ENCODE measurements around the gene ENOSF1.

ENOSF1 gene

GRCh38 chr18:644395-645004 is 67.9 kb downstream of the ENOSF1 start:
- Histone ChIP-seq H3K27ac (no peak overlapping the region), H3K4me3 (no peak overlapping the region)
- no peak for DNase-seq (ENCODE audit: low spot score)
- TF ChIP-seq CTCF (IDR thresholded peaks at IDR 0.05), result no peak

GRCh38 chr18:641224-641623 is 71.2 kb downstream of the ENOSF1 start:
- TF ChIP-seq CTCF (IDR thresholded peaks at IDR 0.05), result no peak
- H3K4me3 ChIP-seq, result no peak overlapping the region
- no peak overlapping the region for H3K27ac ChIP-seq

GRCh38 chr18:635171-635570 is 77.3 kb downstream of the ENOSF1 start:
- H3K27ac ChIP-seq, result no peak overlapping the region
- H3K4me3 ChIP-seq, result no peak overlapping the region
- no peak for DNase-seq (ENCODE audit: low spot score)
- TF ChIP-seq CTCF (IDR thresholded peaks at IDR 0.05), result no peak

More at GRCh38 chr18:641224-641623, 71.2 kb downstream of the ENOSF1 start:
- DNase-seq (ENCODE audit: low spot score), result no peak

DNA sequence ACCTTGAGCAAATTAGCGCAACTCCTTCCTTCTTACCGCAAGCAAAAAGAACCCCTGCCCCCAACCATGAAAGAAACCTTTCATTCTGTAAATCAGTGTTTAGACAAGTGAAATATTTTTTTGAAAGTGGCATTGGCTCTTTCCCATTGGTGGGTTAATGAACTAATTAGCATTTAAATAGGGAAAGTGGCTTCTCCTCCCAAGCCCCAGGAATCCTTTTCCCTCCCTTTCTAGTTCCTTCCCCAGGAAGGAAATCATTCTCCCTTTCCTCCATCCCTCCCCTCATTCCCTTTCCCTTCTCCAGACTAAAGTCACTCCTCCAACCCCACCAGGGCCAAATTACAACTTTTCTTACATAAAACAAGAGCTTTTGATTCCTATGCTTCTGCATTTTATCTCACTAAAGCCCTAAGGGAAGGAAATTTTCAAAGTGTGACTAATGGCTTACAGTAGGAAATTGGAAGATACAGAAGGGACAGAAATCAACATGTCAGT is 77.8 kb downstream of the ENOSF1 start:
- Histone ChIP-seq H3K27ac (no peak overlapping the region), H3K4me3 (no peak overlapping the region)
- no peak for DNase-seq (ENCODE audit: low spot score)
- no peak for TF ChIP-seq CTCF (IDR thresholded peaks at IDR 0.05)

DNA sequence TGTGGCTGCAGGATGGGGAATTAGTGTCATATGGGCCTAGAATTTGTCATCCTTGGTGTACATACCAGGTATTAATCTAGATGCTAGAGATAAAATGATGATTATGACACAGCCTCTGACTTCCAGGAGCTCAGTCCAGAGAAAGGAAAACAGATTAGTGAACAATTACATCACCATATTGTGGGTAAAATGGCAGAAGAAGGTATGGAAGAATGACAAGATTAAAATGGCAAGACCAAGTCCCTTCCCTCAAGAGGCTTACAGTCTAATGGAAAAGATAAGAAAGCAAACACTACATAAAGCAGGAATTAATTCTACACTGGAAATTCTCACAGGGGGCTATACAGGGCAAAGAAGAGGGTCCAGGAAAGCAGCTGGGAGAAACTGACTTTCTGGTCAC is 80.9 kb downstream of the ENOSF1 start:
- Histone ChIP-seq H3K4me3 (no peak overlapping the region), H3K27ac (no peak overlapping the region)
- TF ChIP-seq CTCF (IDR thresholded peaks at IDR 0.05), result no peak
- DNase-seq (ENCODE audit: low spot score), result no peak

GRCh38 chr18:629269-630150 is 82.9 kb downstream of the ENOSF1 start:
- TF ChIP-seq CTCF (IDR thresholded peaks at IDR 0.05), result no peak
- DNase-seq (ENCODE audit: low spot score), result no peak
- H3K4me3 ChIP-seq, result no peak overlapping the region
- no peak overlapping the region for H3K27ac ChIP-seq
